ENCODE results near the gene CDC42EP4.

DNA sequence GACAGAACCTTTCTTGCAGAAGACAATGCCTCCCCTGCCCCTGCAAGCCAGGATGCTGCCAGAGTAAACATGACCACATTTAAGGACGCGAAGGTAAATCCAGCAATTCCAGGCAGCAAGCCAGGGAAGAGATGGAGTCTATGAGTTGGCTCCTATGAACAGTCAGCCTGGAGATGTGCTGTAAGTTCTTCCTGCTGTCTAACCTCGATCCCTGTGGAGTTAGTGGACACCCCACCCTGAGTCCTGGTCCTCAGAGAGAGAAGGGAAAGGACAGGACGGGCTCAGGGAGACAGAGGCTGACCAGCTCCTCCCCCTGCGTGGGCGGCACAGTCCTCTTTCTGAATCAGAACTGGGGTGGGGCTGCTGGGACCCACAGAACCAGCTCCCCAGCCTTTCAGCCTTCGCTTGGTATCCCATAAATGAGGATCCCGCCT is 24.9 kb downstream of the CDC42EP4 start:
- TF ChIP-seq, protein P1, sequence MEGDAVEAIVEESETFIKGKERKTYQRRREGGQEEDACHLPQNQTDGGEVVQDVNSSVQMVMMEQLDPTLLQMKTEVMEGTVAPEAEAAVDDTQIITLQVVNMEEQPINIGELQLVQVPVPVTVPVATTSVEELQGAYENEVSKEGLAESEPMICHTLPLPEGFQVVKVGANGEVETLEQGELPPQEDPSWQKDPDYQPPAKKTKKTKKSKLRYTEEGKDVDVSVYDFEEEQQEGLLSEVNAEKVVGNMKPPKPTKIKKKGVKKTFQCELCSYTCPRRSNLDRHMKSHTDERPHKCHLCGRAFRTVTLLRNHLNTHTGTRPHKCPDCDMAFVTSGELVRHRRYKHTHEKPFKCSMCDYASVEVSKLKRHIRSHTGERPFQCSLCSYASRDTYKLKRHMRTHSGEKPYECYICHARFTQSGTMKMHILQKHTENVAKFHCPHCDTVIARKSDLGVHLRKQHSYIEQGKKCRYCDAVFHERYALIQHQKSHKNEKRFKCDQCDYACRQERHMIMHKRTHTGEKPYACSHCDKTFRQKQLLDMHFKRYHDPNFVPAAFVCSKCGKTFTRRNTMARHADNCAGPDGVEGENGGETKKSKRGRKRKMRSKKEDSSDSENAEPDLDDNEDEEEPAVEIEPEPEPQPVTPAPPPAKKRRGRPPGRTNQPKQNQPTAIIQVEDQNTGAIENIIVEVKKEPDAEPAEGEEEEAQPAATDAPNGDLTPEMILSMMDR (IDR thresholded peaks at IDR 0.05) = no peak
- TF ChIP-seq POLR2AphosphoS5 (IDR thresholded peaks at IDR 0.05) = peak; percentile 85
- no peak for TF ChIP-seq POLR2A (IDR thresholded peaks at IDR 0.05)
